HepG2 (cell line): ENCODE measurements around the gene PADI1. TPM values are rescaled to one million over a fixed set of nuclear protein-coding genes. Genes with fewer than 3 reads are reported as not detected.

Experiments used
- ATAC-seq: fragments of 200-7000 bp; cut with Tn5 transposase; 3 replicates; pipeline ENCODE4 v1.9.1; 2020; ENCODE audit warnings: mild to moderate bottlenecking, moderate library complexity
- BruUV-seq: library from RNA; stranded (reverse); fragments of 400-500 nt; replicated peaks from 2 replicates; lab custom pipeline; 2021; lab: Mats Ljungman, UMichigan
- CTCF ChIA-PET: fragments of 300-600 bp; formaldehyde crosslinking; extraction: SDS; loops from one replicate; lab custom pipeline; 2021; ENCODE audit warnings: low total read pairs, inconsistent platforms, low intra/inter-chr PET ratio; lab: Yijun Ruan, JAX
- POLR2A ChIA-PET: fragments of 350-600 bp; sonication (Branson Sonifier 250); formaldehyde crosslinking; loops from one replicate; lab custom pipeline; 2020; ENCODE audit warnings: antibody characterized with exemption, inconsistent platforms; lab: Yijun Ruan, JAX
- DNase-seq: peaks from one replicate; pipeline ENCODE4 v3.0.0-alpha.2; 2015; ENCODE audit warnings: low spot score
- FAIRE-seq: peaks from 3 replicates; lab custom pipeline; 2011; peaks lifted over from hg19 to GRCh38; lab: Jason Lieb, UNC
- H2AFZ ChIP-seq: one replicate; pipeline ENCODE4 v1.6.1; 2011; ENCODE audit warnings: low read length, inconsistent platforms
- H3K27ac ChIP-seq: fragments of 300-600 bp; 3 replicates; pipeline ENCODE4 v1.8.0; 2011; ENCODE audit warnings: mixed run types, mild to moderate bottlenecking, mixed read lengths, low read length, inconsistent platforms; ENCODE audit not compliant: insufficient read depth; ENCODE audit errors: extremely low read length
- H3K27me3 ChIP-seq, 2 experiments: fragments of 200-600 bp in 1 of 2; 2 replicates in 1 of 2; 3 replicates in 1 of 2; pipeline versions ENCODE4 v1.6.0 to v1.8.0; 2011; ENCODE audit warnings: low read length in 2 of 2, mild to moderate bottlenecking in 2 of 2, moderate library complexity in 2 of 2, inconsistent platforms in 1 of 2; ENCODE audit not compliant: insufficient read depth in 2 of 2, control insufficient read depth in 1 of 2
- H3K36me3 ChIP-seq, 2 experiments: fragments of 200-600 bp in 1 of 2; replicated peaks in 1 of 2; 2 replicates in 1 of 2; 3 replicates in 1 of 2; pipeline versions ENCODE4 v1.5.1 to v1.8.0; 2011; ENCODE audit warnings: low read length in 2 of 2, inconsistent platforms in 1 of 2; ENCODE audit not compliant: insufficient read depth in 2 of 2, control insufficient read depth in 1 of 2
- H3K4me1 ChIP-seq: 2 replicates; pipeline ENCODE4 v1.5.1; 2012; ENCODE audit warnings: low read length, inconsistent platforms; ENCODE audit not compliant: insufficient read depth
- H3K4me2 ChIP-seq: 2 replicates; pipeline ENCODE4 v1.6.0; 2011; ENCODE audit warnings: low read depth, low read length, inconsistent platforms
- H3K4me3 ChIP-seq, 3 experiments: fragments of 200-600 bp in 1 of 3; sonication (generic), shearing (Covaris generic) in 1 of 3; replicated peaks in 1 of 3; 2 replicates each; pipeline ENCODE4 v1.5.1; 2011 to 2016; ENCODE audit warnings: low read length in 3 of 3, inconsistent platforms in 2 of 3, low read depth in 2 of 3, mild to moderate bottlenecking in 2 of 3, control low read depth in 1 of 3, mixed read lengths in 1 of 3; ENCODE audit not compliant: insufficient read depth in 1 of 3
- H3K79me2 ChIP-seq: one replicate; pipeline ENCODE4 v1.6.1; 2011; ENCODE audit warnings: low read length, inconsistent platforms; ENCODE audit not compliant: insufficient read depth
- H3K9ac ChIP-seq: 2 replicates; pipeline ENCODE4 v1.6.0; 2011; ENCODE audit warnings: mild to moderate bottlenecking, low read depth, low read length, inconsistent platforms; ENCODE audit not compliant: insufficient read depth
- H3K9me3 ChIP-seq: 2 replicates; pipeline ENCODE4 v1.5.1; 2012; ENCODE audit warnings: mild to moderate bottlenecking, low read length
- H4K20me1 ChIP-seq: 2 replicates; pipeline ENCODE4 v1.6.0; 2011; ENCODE audit warnings: inconsistent platforms, mild to moderate bottlenecking, low read length, moderate library complexity; ENCODE audit not compliant: insufficient read depth
- FOSL2 ChIP-seq: sonication (generic); formaldehyde crosslinking; IDR thresholded peaks from 2 replicates; pipeline ENCODE4 v1.4.0; 2020; ENCODE audit warnings: missing genetic modification reagents
- GFI1 ChIP-seq: sonication (generic); formaldehyde crosslinking; IDR thresholded peaks from 2 replicates; pipeline ENCODE4 v1.5.0; 2020; ENCODE audit warnings: missing genetic modification reagents, mild to moderate bottlenecking, borderline replicate concordance
- HDAC1 ChIP-seq: sonication (generic); formaldehyde crosslinking; IDR thresholded peaks from 2 replicates; pipeline ENCODE4 v1.5.1; 2020; ENCODE audit warnings: mild to moderate bottlenecking, missing genetic modification reagents
- HNRNPLL ChIP-seq: fragments of 200-400 bp; formaldehyde crosslinking; IDR thresholded peaks from 2 replicates; pipeline ENCODE4 v1.6.1; 2017; ENCODE audit warnings: mild to moderate bottlenecking, low read depth, low read length; ENCODE audit not compliant: poor library complexity, severe bottlenecking
- RBFOX2 ChIP-seq: fragments of 200-400 bp; formaldehyde crosslinking; IDR thresholded peaks from 2 replicates; pipeline ENCODE4 v1.6.1; 2017; ENCODE audit warnings: low read depth, mild to moderate bottlenecking, low read length
- SAP130 ChIP-seq: IDR thresholded peaks from 2 replicates; pipeline ENCODE4 v1.6.1; 2016; ENCODE audit warnings: low read depth
- STAT6 ChIP-seq: sonication (generic); formaldehyde crosslinking; IDR thresholded peaks from 2 replicates; pipeline ENCODE4 v1.4.0; 2020; ENCODE audit warnings: missing genetic modification reagents, mild to moderate bottlenecking, borderline replicate concordance
- THAP8 ChIP-seq: sonication (generic); formaldehyde crosslinking; IDR thresholded peaks from 2 replicates; pipeline ENCODE4 v1.5.1; 2020; ENCODE audit warnings: missing genetic modification reagents, mild to moderate bottlenecking, borderline replicate concordance
- ZBTB44 ChIP-seq: sonication (generic); formaldehyde crosslinking; IDR thresholded peaks from 2 replicates; pipeline ENCODE4 v1.4.0; 2020; ENCODE audit warnings: missing genetic modification reagents
- ZKSCAN5 ChIP-seq: sonication (generic); formaldehyde crosslinking; IDR thresholded peaks from 2 replicates; pipeline ENCODE4 v1.5.1; 2020; ENCODE audit warnings: mild to moderate bottlenecking, missing genetic modification reagents
- ZNF484 ChIP-seq: sonication (generic); formaldehyde crosslinking; IDR thresholded peaks from 2 replicates; pipeline ENCODE4 v1.5.1; 2020; ENCODE audit warnings: mild to moderate bottlenecking, low read depth, missing genetic modification reagents, borderline replicate concordance
- ZSCAN21 ChIP-seq: sonication (generic); formaldehyde crosslinking; IDR thresholded peaks from 2 replicates; pipeline ENCODE4 v1.8.0; 2022; ENCODE audit warnings: mild to moderate bottlenecking, missing genetic modification reagents, moderate library complexity, borderline replicate concordance
- WGBS: methylation state at CpG from one replicate; pipeline ENCODE4 v1.1.6; 2017; ENCODE audit warnings: low lambda C conversion rate; 5-methylcytosine and 5-hydroxymethylcytosine counted together
- in situ Hi-C: cut with HindIII; loops from 2 replicates; pipeline ENCODE4 v1.10.0; 2017; ENCODE audit warnings: low pct_unique_long_range_greater_than_20kb; ENCODE audit not compliant: extremely low pct_ligation_motif_present
- intact Hi-C: fragments of 100-400 bp; cut with micrococcal nuclease; formaldehyde crosslinking; loops from one replicate; pipeline ENCODE4 v1.10.0; 2022; ENCODE audit not compliant: unreplicated experiment
- polyA plus RNA-seq, 8 experiments: library from polyadenylated mRNA; depleted of rRNA in 3 of 8; stranded (reverse) in 7 of 8; unstranded in 1 of 8; fragments of >200 nt; fragmentation: Illumina TruSeq in 4 of 8; extraction: Trizol in 4 of 8; gene quantifications; 2 replicates each; pipeline versions ENCODE4 v1.2.1 to v1.2.3, GENCODE V29; 2011 to 2016; ENCODE audit warnings: low read depth in 4 of 8, missing spikeins in 1 of 8, mixed read lengths in 1 of 8; ENCODE audit not compliant: insufficient read depth in 1 of 8
- total RNA-seq, 5 experiments: library from RNA; depleted of rRNA; stranded (reverse); fragments of >200 nt; fragmentation: Illumina TruSeq; extraction: Trizol; gene quantifications; 2 replicates each; pipeline ENCODE4 v1.2.3, GENCODE V29; 2016; ENCODE audit warnings: low read depth in 1 of 5

PADI1 gene
- total and polyA plus RNA-seq, 2 of the 13 experiments (the other 11 are each of a cell fraction or from before 2014, with no cell fraction given) = not detected

- TF ChIP-seq ZBTB44 (CRISPR knock-in tag) = no peak
- TF ChIP-seq RBFOX2 = no peak
- no peak for TF ChIP-seq ZKSCAN5 (CRISPR knock-in tag)
- TF ChIP-seq SAP130 = no peak
- TF ChIP-seq GFI1 (CRISPR knock-in tag) = no peak
Measured at GRCh38 chr1:17232759-17233661, 28.1 kb downstream of the PADI1 start (continued).

- TF ChIP-seq STAT6 (CRISPR knock-in tag) (no peak), ZSCAN21 (no peak), FOSL2 (CRISPR knock-in tag) (0 out of 2 replicates have a peak, but pooled peaks have one; percentile 22), ZNF484 (CRISPR knock-in tag) (no peak), THAP8 (no peak), HNRNPLL (no peak), HDAC1 (no peak)
- CTCF ChIA-PET = interaction anchor here (1.5 kb wide), 1 partner anchor 108 kb away, joined by 4 read pairs; no protein-coding TSS in a partner anchor
- no TSS peak for BruUV-seq
- no peak for FAIRE-seq
- H3K4me1 ChIP-seq = peaks cover 7% of the 10 kb centered on the region; the same call in 1 of the 2 replicates
- intact Hi-C loops (no loop called here), in situ Hi-C loops (loop anchor here (25.0 kb wide), 1 partner anchor 271 kb away; no protein-coding TSS in a partner anchor)
- no peak overlapping the region for H3K4me3 ChIP-seq
- DNase-seq = no peak
- H3K9me3 ChIP-seq = no peaks in the 10 kb centered on the region
- H3K36me3 ChIP-seq = no peaks in the 10 kb centered on the region
- WGBS = 2% methylated on average over 5 of the region's 6 CpGs
- no peak overlapping the region for H3K27ac ChIP-seq
- H2AFZ ChIP-seq = no peak overlapping the region
- POLR2A ChIA-PET = no interaction called here
- no peak overlapping the region for H3K9ac ChIP-seq
- H3K27me3 ChIP-seq = peaks cover 3 to 17% of the 10 kb centered on the region in 2 experiments; a peak in 3 of 5 replicates
- no peaks in the 10 kb centered on the region for H4K20me1 ChIP-seq
- ATAC-seq = no peak
- H3K79me2 ChIP-seq = no peaks in the 10 kb centered on the region
- H3K4me2 ChIP-seq = no peak overlapping the region
Measured at GRCh38 chr1:17233675-17234320, 28.9 kb downstream of the PADI1 start.
